K562 (cell line): ENCODE measurements around the gene NRCAM. TPM values are rescaled to one million over a fixed set of nuclear protein-coding genes. Genes with fewer than 3 reads are reported as not detected.

ENCODE experiments used
- GABPB1 ChIP-seq: sonication (generic); formaldehyde crosslinking; IDR thresholded peaks from 2 replicates; pipeline ENCODE4 v1.8.0; 2022; ENCODE audit warnings: mild to moderate bottlenecking, missing genetic modification reagents
- HDAC3 ChIP-seq: fragments of 450-650 bp; IDR thresholded peaks from 2 replicates; pipeline ENCODE4 v1.6.1; 2018; ENCODE audit warnings: borderline replicate concordance, mild to moderate bottlenecking, moderate library complexity; ENCODE audit not compliant: partially characterized antibody
- KLF1 ChIP-seq: fragments of 450-650 bp; IDR thresholded peaks from 2 replicates; pipeline ENCODE4 v1.6.1; 2016; ENCODE audit warnings: missing genetic modification characterization, missing compliant biosample characterization
- KLF13 ChIP-seq: fragments of 450-650 bp; IDR thresholded peaks from 2 replicates; pipeline ENCODE4 v1.6.1; 2016; ENCODE audit warnings: missing genetic modification characterization, low read depth, mild to moderate bottlenecking, missing compliant biosample characterization, moderate library complexity, borderline replicate concordance
- MYNN ChIP-seq, 2 experiments: sonication (generic); formaldehyde crosslinking in 1 of 2; IDR thresholded peaks; 2 replicates each; pipeline versions ENCODE4 v1.5.0 to v1.6.1; 2016 to 2020; ENCODE audit warnings: antibody characterized with exemption in 1 of 2, missing genetic modification reagents in 1 of 2
- PRMT5 ChIP-seq: sonication (generic); formaldehyde crosslinking; IDR thresholded peaks from 2 replicates; pipeline ENCODE4 v1.5.0; 2020; ENCODE audit warnings: missing genetic modification reagents
- RBM39 ChIP-seq: fragments of 200-400 bp; formaldehyde crosslinking; optimal IDR thresholded peaks from 2 replicates; pipeline ENCODE3; 2018; ENCODE audit warnings: low read depth, low read length
- STAT6 ChIP-seq: sonication (generic); formaldehyde crosslinking; IDR thresholded peaks from 2 replicates; pipeline ENCODE4 v1.8.1; 2023; ENCODE audit warnings: mild to moderate bottlenecking, missing genetic modification reagents
- WHSC1 ChIP-seq: IDR thresholded peaks from one replicate; pipeline ENCODE4 v1.6.1; 2012; ENCODE audit warnings: low read length, control low read depth, inconsistent platforms
- XRCC5 ChIP-seq: fragments of 200-400 bp; formaldehyde crosslinking; IDR thresholded peaks from 2 replicates; pipeline ENCODE4 v1.6.1; 2017; ENCODE audit warnings: low read depth, mild to moderate bottlenecking, low read length
- YY1 ChIP-seq, 3 experiments: IDR thresholded peaks; 2 replicates each; pipeline ENCODE4 v1.6.1; 2011; ENCODE audit warnings: low read length in 2 of 3, mild to moderate bottlenecking in 2 of 3, moderate library complexity in 2 of 3, borderline replicate concordance in 1 of 3, control low read depth in 1 of 3, low read depth in 1 of 3; ENCODE audit not compliant: insufficient read depth in 3 of 3, insufficient replicate concordance in 2 of 3, control insufficient read depth in 1 of 3, insufficient read length in 1 of 3; ENCODE audit errors: extremely low read depth in 1 of 3
- ZNF668 ChIP-seq: fragments of 250-450 bp; sonication (Bioruptor Pico); IDR thresholded peaks from 2 replicates; pipeline ENCODE4 v1.8.0; 2022; ENCODE audit warnings: mild to moderate bottlenecking, inconsistent platforms
- ZNF764 ChIP-seq: fragments of 250-450 bp; sonication (Bioruptor Pico); IDR thresholded peaks from 2 replicates; pipeline ENCODE4 v1.4.0; 2020; ENCODE audit warnings: low read depth, mild to moderate bottlenecking, moderate library complexity
- polyA plus RNA-seq, 8 experiments: library from polyadenylated mRNA; depleted of rRNA in 4 of 8; stranded (reverse) in 5 of 8; unstranded in 3 of 8; fragments of >200 nt; fragmentation: Nextera tagmentation in 2 of 8; fragmentation: Illumina TruSeq in 1 of 8; extraction: Ambion mirVana in 2 of 8; extraction: Trizol in 1 of 8; gene quantifications; 2 replicates each; pipeline versions ENCODE4 v1.2.1 to v1.2.3, GENCODE V29; 2011 to 2014; ENCODE audit warnings: inconsistent platforms in 1 of 8, missing spikeins in 1 of 8
- total RNA-seq, 7 experiments: library from RNA; depleted of rRNA in 6 of 7; stranded (reverse); fragments of >200 nt in 6 of 7; fragmentation: Illumina TruSeq in 2 of 7; extraction: Trizol in 2 of 7; gene quantifications; 2 replicates each; pipeline versions ENCODE4 v1.2.1 to v1.2.3, GENCODE V29; 2011 to 2021; ENCODE audit warnings: low replicate concordance in 1 of 7
- TF ChIP-seq, protein P1 (sequence below), 2 experiments: fragments of 450-650 bp; IDR thresholded peaks; 2 replicates each; pipeline ENCODE4 v1.6.1; 2016; ENCODE audit warnings: mild to moderate bottlenecking in 2 of 2, borderline replicate concordance in 1 of 2, low read depth in 1 of 2, moderate library complexity in 1 of 2

Gene NRCAM
- total and polyA plus RNA-seq, 9 of the 15 experiments (the other 6 are each of a cell fraction or from before 2014, with no cell fraction given): 0.03 to 0.54 (median 0.12) TPM; not detected in 1

GRCh38 chr7:108235451-108236061 is 220.7 kb downstream of the NRCAM start (continued):
- TF ChIP-seq STAT6 (CRISPR knock-in tag) (no peak), ZNF764 (no peak), YY1 (IDR thresholded peaks at IDR 0.05; ENCODE audit: borderline replicate concordance in 1 of 3, control insufficient read depth in 1 of 3, extremely low read depth in 1 of 3, insufficient read depth in 3 of 3, insufficient read length in 1 of 3, insufficient replicate concordance in 2 of 3, low read depth in 1 of 3, low read length in 2 of 3) (peak in 2 of 3 experiments; percentile 22 to 73), ZNF668 (CRISPR knock-in tag) (no peak; the same call in 1 of the 2 replicates), HDAC3 (peak; percentile 27), KLF13 (tag) (no peak), KLF1 (tag) (no peak), WHSC1 (no peak), MYNN (IDR thresholded peaks at IDR 0.05) (no peak), MYNN (CRISPR knock-in tag; IDR thresholded peaks at IDR 0.05) (no peak), PRMT5 (no peak), XRCC5 (no peak), GABPB1 (CRISPR knock-in tag) (no peak), RBM39 (no peak)
- TF ChIP-seq, protein P1, sequence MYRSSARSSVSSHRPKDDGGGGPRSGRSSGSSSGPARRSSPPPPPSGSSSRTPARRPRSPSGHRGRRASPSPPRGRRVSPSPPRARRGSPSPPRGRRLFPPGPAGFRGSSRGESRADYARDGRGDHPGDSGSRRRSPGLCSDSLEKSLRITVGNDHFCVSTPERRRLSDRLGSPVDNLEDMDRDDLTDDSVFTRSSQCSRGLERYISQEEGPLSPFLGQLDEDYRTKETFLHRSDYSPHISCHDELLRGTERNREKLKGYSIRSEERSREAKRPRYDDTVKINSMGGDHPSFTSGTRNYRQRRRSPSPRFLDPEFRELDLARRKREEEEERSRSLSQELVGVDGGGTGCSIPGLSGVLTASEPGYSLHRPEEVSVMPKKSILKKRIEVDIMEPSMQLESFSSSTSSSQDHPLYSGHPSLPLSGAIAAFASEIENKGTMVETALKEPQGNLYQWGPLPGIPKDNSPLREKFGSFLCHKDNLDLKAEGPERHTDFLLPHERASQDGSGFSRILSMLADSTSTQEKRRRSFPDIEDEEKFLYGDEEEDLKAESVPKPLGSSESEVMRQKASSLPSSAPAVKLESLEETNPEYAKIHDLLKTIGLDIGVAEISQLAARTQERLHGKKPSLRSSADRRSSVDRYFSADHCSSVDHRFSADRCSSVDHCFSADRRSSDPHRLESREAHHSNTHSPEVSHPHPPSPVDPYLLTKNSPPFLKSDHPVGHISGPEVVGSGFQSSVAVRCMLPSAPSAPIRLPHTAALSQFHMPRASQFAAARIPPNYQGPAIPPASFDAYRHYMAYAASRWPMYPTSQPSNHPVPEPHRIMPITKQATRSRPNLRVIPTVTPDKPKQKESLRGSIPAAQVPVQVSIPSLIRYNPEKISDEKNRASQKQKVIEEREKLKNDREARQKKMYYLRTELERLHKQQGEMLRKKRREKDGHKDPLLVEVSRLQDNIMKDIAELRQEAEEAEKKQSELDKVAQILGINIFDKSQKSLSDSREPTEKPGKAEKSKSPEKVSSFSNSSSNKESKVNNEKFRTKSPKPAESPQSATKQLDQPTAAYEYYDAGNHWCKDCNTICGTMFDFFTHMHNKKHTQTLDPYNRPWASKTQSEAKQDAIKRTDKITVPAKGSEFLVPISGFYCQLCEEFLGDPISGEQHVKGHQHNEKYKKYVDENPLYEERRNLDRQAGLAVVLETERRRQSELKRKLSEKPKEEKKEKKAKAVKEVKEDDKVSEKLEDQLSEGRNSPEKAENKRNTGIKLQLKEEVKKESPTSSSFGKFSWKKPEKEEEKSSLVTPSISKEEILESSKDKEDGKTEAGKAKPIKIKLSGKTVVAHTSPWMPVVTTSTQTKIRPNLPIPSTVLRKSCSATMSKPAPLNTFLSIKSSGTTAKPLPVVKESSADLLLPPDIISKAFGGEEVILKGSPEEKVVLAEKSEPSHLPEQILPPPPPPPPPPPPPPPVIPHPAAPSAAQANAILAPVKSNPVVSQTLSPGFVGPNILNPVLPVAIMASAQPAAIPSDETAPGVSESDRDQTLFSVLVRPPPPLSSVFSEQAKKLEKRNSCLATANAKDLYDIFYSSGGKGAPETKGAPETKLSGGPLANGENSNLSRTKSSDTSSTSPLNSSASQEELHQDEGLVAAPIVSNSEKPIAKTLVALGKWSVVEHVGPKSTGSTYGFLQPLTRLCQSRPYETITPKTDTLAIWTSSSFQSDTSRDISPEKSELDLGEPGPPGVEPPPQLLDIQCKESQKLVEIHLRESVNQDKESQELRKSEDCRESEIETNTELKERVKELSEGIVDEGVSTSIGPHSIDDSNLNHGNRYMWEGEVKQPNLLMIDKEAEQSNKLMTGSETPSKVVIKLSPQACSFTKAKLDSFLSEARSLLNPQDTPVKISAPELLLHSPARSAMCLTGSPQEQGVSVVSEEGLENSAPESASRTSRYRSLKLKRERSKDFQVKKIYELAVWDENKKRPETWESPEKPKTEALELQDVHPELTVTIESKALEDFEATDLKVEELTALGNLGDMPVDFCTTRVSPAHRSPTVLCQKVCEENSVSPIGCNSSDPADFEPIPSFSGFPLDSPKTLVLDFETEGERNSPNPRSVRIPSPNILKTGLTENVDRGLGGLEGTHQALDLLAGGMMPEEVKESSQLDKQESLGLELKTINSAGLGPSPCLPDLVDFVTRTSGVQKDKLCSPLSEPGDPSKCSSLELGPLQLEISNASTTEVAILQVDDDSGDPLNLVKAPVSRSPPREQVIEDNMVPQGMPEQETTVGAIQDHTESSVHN (IDR thresholded peaks at IDR 0.05; ENCODE audit: borderline replicate concordance in 1 of 2, low read depth in 1 of 2): no peak
